Measurements from ENCODE around the gene TAOK1. TPM values are rescaled to one million over a fixed set of nuclear protein-coding genes. Genes with fewer than 3 reads are reported as not detected.
A peak's percentile ranks its signal among the peaks of the same experiment; 100 is the strongest.

TAOK1 gene
- total RNA-seq, 1 donor = 70.4 TPM

DNA sequence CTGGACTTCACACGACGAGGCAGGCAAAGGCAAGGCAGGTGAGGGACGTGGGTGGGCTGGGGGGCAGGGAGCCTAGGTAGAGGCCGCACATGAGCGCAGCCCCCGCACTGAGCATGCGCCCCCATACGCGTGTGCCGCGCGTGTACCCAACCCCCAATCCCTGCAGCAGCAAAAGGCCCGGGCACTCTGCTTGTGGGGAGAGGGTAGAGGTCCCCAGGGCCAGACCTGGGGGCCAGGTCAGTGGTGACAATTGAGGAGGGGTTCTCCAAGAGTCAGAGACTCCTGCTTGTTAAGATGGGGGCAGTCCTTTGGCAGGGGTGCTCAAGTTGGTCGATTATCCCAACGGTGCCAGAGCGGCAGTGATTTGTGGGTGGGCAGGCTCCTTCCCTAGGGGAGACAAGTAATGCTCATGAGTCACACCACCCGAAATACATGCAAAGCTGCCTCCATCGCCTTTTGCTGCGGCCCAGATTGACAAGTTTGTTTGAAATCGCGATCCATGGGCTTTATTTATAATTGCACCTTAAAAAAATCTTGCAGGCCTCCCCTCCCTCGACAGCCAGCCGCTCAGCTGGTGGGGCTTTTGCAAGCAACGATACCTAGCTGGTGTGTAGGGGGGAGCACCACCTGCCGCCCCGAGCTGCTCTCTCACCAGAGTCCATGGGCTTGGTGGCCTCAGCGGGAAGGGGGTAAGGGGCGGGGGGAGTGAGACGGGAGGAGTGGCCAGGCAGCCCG is 200.4 kb downstream of the TAOK1 start:
- TF ChIP-seq, protein P1, sequence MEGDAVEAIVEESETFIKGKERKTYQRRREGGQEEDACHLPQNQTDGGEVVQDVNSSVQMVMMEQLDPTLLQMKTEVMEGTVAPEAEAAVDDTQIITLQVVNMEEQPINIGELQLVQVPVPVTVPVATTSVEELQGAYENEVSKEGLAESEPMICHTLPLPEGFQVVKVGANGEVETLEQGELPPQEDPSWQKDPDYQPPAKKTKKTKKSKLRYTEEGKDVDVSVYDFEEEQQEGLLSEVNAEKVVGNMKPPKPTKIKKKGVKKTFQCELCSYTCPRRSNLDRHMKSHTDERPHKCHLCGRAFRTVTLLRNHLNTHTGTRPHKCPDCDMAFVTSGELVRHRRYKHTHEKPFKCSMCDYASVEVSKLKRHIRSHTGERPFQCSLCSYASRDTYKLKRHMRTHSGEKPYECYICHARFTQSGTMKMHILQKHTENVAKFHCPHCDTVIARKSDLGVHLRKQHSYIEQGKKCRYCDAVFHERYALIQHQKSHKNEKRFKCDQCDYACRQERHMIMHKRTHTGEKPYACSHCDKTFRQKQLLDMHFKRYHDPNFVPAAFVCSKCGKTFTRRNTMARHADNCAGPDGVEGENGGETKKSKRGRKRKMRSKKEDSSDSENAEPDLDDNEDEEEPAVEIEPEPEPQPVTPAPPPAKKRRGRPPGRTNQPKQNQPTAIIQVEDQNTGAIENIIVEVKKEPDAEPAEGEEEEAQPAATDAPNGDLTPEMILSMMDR (IDR thresholded peaks at IDR 0.05; ENCODE audit: insufficient read depth, low read depth, low read length) = no peak
- no peak for DNase-seq (ENCODE audit: low read depth)
- H3K4me3 ChIP-seq (ENCODE audit: low read depth, low read length) = peak overlapping the region; percentile 6

DNA sequence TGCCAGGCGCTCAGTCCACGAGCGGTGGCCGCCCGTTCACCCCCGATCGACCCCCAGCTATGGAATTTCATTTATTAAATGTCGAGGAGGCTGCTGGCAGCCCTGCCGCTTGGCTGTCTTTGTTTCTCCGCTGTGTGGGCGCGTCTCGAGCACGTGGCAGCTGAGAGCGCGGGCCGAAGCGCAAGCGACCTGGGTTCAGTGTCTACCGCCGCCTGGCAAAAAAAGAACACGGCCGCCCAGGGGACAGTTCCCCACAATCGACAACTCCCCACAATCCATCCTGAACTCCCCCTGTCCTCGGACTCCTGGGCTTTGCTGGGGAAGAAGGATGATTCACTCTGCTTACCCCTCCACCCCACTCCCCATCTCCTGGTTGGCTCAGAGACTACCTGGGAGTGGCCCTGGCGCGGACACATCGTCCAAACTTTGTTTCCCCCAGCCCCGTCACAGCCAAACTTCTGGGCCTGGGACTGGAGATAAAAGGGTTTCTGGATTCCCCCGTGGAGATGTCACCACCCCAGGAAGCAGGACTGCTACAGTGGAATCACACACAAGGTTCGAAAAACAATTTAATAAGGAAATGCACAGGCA is 201.1 kb downstream of the TAOK1 start:
- TF ChIP-seq, protein P1 (IDR thresholded peaks at IDR 0.05; ENCODE audit: insufficient read depth, low read depth, low read length) = no peak
- H3K4me3 ChIP-seq (ENCODE audit: low read depth, low read length) = peak overlapping the region; percentile 50
- DNase-seq (ENCODE audit: low read depth) = no peak

DNA sequence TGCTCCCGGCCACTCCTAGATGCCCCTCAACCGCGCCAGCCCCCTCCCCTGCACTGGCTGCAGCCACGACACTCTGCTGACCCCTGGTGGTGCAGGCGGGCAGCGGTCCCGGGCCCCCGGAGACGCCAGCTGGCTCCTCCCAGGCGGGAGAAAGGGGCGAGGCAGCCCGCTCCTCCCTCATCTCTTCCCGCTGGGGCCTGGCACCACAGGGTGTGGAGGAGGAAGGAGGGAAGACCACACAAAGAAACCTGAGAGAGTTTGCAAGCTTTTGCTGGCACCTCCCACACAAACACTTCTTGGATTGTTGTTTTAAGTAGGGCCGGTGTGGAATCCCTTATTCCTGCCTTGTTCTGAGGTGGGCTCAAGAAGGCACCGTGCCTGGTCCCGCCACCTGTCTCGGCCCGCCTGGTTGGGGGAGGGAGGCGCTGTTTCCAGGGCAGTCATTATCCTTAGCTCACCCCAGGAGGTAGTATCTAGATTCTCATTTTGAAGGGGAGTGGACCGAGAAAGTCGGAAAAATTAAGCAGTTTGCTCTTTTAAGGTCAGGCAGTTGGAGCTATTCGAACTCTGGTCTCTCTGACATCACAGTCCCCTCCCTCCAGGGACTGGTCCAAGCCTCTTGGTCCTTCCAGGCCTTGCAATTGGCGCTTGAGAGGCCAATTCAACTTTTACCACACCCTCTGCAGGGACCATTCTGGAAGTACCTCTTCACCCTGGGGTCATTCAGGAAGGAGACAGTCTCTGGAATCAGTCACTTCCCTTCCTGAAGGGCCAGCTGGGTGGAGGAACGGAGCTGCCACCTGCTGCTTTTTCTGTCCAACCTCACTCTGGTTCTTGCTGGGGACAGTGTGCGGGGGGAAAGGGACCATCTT is 201.8 kb downstream of the TAOK1 start:
- H3K4me3 ChIP-seq (ENCODE audit: low read depth, low read length) = peak overlapping the region; percentile 50
- TF ChIP-seq, protein P1 (IDR thresholded peaks at IDR 0.05; ENCODE audit: insufficient read depth, low read depth, low read length) = peak; percentile 98
- DNase-seq (ENCODE audit: low read depth) = peak; percentile 80

DNA sequence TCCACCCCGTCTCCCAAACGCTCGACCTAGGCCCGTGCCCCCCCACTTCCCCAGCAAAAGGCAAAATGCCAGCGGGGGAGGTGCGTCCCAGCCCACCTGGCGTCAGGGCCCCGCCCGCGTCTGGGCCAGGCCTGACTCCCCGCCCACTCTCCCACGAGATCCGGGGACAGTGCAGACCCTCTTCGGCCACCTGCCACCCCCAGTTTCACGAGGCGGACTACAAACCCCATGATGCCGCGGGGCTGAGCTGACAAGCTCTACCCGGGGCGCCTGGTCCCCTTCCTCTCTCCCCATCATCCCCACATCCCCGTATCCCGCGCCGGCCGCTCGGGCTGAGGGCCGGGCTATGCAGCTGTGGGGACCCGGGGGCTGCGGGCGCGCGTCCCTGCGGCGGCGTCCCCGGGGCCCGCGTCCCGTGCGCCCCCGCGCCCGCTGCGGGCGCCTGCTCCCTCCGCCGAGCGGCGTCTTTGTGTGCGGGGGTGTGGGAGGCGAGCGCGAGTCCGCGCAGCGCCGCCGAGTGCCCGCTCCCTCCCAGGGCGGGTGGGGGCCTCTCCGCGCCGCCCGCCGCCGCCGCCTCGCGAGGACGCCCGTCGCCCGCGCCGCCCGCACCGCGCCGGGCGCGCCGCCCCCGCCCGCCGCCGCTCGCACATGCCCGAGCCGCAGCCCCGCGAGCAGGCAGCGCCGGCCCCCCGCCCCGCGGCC is 202.8 kb downstream of the TAOK1 start, which contains the start of gene ANKRD13B:
ANKRD13B (plus strand) TSS at position 283 of the 702 bp plus-strand sequence. CDS start 490 bp downstream, outside the sequence.
- DNase-seq (ENCODE audit: low read depth) = no peak

DNA sequence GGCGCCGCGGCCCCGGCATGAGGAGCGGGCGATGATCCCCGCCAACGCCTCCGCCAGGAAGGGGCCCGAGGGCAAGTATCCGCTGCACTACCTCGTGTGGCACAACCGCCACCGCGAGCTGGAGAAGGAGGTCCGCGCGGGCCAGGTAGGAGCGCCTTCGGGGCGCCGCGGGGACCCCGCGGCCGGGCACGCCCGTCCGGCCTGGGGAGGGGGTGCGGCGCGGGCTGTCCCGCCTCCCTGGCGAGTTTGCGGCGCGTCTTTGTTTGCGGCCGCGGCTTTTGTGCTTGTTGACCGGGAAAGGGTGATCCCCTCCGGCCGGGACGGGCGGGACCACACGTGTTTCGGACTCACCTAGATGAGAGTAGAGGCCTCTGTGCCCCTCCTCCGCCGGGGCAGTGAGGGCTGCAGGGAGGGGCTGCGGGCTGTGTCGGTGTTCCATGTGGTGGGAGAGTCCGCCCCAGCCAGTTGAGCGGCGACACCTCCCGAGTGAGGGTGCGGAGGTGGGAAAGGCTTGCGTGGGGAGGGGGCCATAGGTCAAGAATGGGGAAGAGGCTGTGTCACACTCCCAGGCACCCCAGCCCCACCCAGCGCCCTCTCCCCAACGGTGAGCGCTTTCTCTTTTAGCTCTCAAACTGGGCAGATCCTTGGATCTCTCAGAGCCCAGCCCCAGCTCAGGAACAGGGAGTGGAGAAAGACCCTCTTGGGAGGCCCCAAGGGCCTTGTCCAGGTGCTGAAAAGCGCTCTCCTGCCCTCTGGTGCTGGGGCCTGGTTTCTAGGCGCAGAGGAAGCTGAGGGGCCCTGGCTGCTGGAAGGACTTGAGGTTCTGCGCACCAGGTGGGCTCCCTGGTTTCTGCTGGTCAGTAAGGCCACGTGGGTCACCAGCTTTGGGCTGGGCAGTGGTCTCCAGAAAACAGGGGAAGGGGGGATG is 203.7 kb downstream of the TAOK1 start:
- TF ChIP-seq, protein P1 (IDR thresholded peaks at IDR 0.05; ENCODE audit: insufficient read depth, low read depth, low read length) = peak; percentile 27
- peak overlapping the region; percentile 56 for H3K4me3 ChIP-seq (ENCODE audit: low read depth, low read length)
- DNase-seq (ENCODE audit: low read depth) = no peak

More for the DNA sequence above, 202.8 kb downstream of the TAOK1 start, which contains the start of gene ANKRD13B:
- TF ChIP-seq, protein P1 (IDR thresholded peaks at IDR 0.05; ENCODE audit: insufficient read depth, low read depth, low read length) = no peak
- peak within 1 kb of the TSS; percentile 62 for H3K4me3 ChIP-seq (ENCODE audit: low read depth, low read length)

All from fibroblast of villous mesenchyme (primary cell).